Uterus (tissue), 2 donors: Measurements from ENCODE around the gene LRRC3.

Experiments
- POLR2A ChIP-seq, 2 donors: fragments of 450-650 bp; IDR thresholded peaks; one replicate each; pipeline ENCODE4 v1.6.1; 2016; ENCODE audit warnings: antibody characterized with exemption in 2 of 2, mild to moderate bottlenecking in 1 of 2, moderate library complexity in 1 of 2
- TF ChIP-seq, protein P1 (sequence below), 4 experiments: fragments of 200-600 bp in 2 of 4; fragments of 450-650 bp in 2 of 4; sonication (generic) in 2 of 4; IDR thresholded peaks; one replicate each; pipeline ENCODE4 v1.5.1; 2016 to 2019; ENCODE audit warnings: antibody characterized with exemption in 4 of 4, mild to moderate bottlenecking in 2 of 4, moderate library complexity in 1 of 4

- TF ChIP-seq POLR2A (IDR thresholded peaks at IDR 0.05): no peak
- TF ChIP-seq, protein P1, sequence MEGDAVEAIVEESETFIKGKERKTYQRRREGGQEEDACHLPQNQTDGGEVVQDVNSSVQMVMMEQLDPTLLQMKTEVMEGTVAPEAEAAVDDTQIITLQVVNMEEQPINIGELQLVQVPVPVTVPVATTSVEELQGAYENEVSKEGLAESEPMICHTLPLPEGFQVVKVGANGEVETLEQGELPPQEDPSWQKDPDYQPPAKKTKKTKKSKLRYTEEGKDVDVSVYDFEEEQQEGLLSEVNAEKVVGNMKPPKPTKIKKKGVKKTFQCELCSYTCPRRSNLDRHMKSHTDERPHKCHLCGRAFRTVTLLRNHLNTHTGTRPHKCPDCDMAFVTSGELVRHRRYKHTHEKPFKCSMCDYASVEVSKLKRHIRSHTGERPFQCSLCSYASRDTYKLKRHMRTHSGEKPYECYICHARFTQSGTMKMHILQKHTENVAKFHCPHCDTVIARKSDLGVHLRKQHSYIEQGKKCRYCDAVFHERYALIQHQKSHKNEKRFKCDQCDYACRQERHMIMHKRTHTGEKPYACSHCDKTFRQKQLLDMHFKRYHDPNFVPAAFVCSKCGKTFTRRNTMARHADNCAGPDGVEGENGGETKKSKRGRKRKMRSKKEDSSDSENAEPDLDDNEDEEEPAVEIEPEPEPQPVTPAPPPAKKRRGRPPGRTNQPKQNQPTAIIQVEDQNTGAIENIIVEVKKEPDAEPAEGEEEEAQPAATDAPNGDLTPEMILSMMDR (IDR thresholded peaks at IDR 0.05): no peak
Measured at GRCh38 chr21:44484498-44485253, 29.4 kb downstream of the LRRC3 start.
